HepG2 (cell line): ENCODE data around the gene NAGS. TPM values are rescaled to one million over a fixed set of nuclear protein-coding genes. Genes with fewer than 3 reads are reported as not detected.
A peak's percentile ranks its signal among the peaks of the same experiment; 100 is the strongest.

Source experiments
- GMEB1 ChIP-seq: sonication (generic); formaldehyde crosslinking; IDR thresholded peaks from 2 replicates; pipeline ENCODE4 v1.5.1; 2020; ENCODE audit warnings: missing genetic modification reagents, mild to moderate bottlenecking, borderline replicate concordance
- HNF1A ChIP-seq, 2 experiments: sonication (generic) in 1 of 2; formaldehyde crosslinking in 1 of 2; IDR thresholded peaks; 2 replicates each; pipeline versions ENCODE4 v1.4.0 to v1.6.1; 2016 to 2020; ENCODE audit warnings: borderline replicate concordance in 1 of 2, low read depth in 1 of 2, mild to moderate bottlenecking in 1 of 2, missing genetic modification reagents in 1 of 2
- KDM3A ChIP-seq: IDR thresholded peaks from 2 replicates; pipeline ENCODE4 v1.6.1; 2018; ENCODE audit warnings: low read depth, missing compliant biosample characterization
- MTF2 ChIP-seq: sonication (generic); formaldehyde crosslinking; IDR thresholded peaks from 2 replicates; pipeline ENCODE4 v1.5.0; 2020; ENCODE audit warnings: missing genetic modification reagents, borderline replicate concordance
- RFX3 ChIP-seq: IDR thresholded peaks from 2 replicates; pipeline ENCODE4 v1.6.1; 2016; ENCODE audit warnings: missing biosample characterization, missing genetic modification reagents
- SALL2 ChIP-seq: sonication (generic); formaldehyde crosslinking; IDR thresholded peaks from 2 replicates; pipeline ENCODE4 v1.8.1; 2023; ENCODE audit warnings: mild to moderate bottlenecking, missing genetic modification reagents, inconsistent platforms
- SP1 ChIP-seq, 2 experiments: fragments of 450-650 bp in 1 of 2; sonication (generic) in 1 of 2; formaldehyde crosslinking in 1 of 2; IDR thresholded peaks; 2 replicates each; pipeline versions ENCODE4 v1.4.0 to v1.6.1; 2016 to 2020; ENCODE audit warnings: missing genetic modification reagents in 1 of 2
- TCF12 ChIP-seq, 2 experiments: fragments of 450-650 bp in 1 of 2; sonication (generic) in 1 of 2; formaldehyde crosslinking in 1 of 2; IDR thresholded peaks; 2 replicates each; pipeline versions ENCODE4 v1.6.1 to v1.8.0; 2017 to 2022; ENCODE audit warnings: antibody characterized with exemption in 1 of 2, mild to moderate bottlenecking in 1 of 2, missing genetic modification reagents in 1 of 2, moderate library complexity in 1 of 2
- YY1 ChIP-seq: IDR thresholded peaks from 2 replicates; pipeline ENCODE4 v1.6.1; 2011; ENCODE audit warnings: low read length, low read depth, moderate library complexity, mild to moderate bottlenecking; ENCODE audit not compliant: insufficient read depth, insufficient replicate concordance
- ZBTB3 ChIP-seq: sonication (generic); formaldehyde crosslinking; IDR thresholded peaks from 2 replicates; pipeline ENCODE4 v1.4.0; 2020; ENCODE audit warnings: low read depth, mild to moderate bottlenecking, moderate library complexity, missing genetic modification reagents, borderline replicate concordance
- ZNF256 ChIP-seq: sonication (generic); formaldehyde crosslinking; conservative IDR thresholded peaks from 2 replicates; pipeline ENCODE4 v1.4.0; 2020; ENCODE audit warnings: missing genetic modification reagents
- ZNF264 ChIP-seq: sonication (generic); formaldehyde crosslinking; IDR thresholded peaks from 2 replicates; pipeline ENCODE4 v1.4.0; 2020; ENCODE audit warnings: missing genetic modification reagents
- ZNF34 ChIP-seq: sonication (generic); formaldehyde crosslinking; IDR thresholded peaks from 2 replicates; pipeline ENCODE4 v1.4.0; 2020; ENCODE audit warnings: mild to moderate bottlenecking, missing genetic modification reagents, borderline replicate concordance
- ZNF343 ChIP-seq: sonication (generic); formaldehyde crosslinking; IDR thresholded peaks from 2 replicates; pipeline ENCODE4 v1.4.0; 2020; ENCODE audit warnings: mild to moderate bottlenecking, missing genetic modification reagents
- ZNF556 ChIP-seq: sonication (generic); formaldehyde crosslinking; IDR thresholded peaks from 2 replicates; pipeline ENCODE4 v1.4.0; 2020; ENCODE audit warnings: mild to moderate bottlenecking, missing genetic modification reagents, borderline replicate concordance
- polyA plus RNA-seq, 8 experiments: library from polyadenylated mRNA; depleted of rRNA in 3 of 8; stranded (reverse) in 7 of 8; unstranded in 1 of 8; fragments of >200 nt; fragmentation: Illumina TruSeq in 4 of 8; extraction: Trizol in 4 of 8; gene quantifications; 2 replicates each; pipeline versions ENCODE4 v1.2.1 to v1.2.3, GENCODE V29; 2011 to 2016; ENCODE audit warnings: low read depth in 4 of 8, missing spikeins in 1 of 8, mixed read lengths in 1 of 8; ENCODE audit not compliant: insufficient read depth in 1 of 8
- total RNA-seq, 5 experiments: library from RNA; depleted of rRNA; stranded (reverse); fragments of >200 nt; fragmentation: Illumina TruSeq; extraction: Trizol; gene quantifications; 2 replicates each; pipeline ENCODE4 v1.2.3, GENCODE V29; 2016; ENCODE audit warnings: low read depth in 1 of 5
- TF ChIP-seq, protein P1 (sequence below): sonication (generic); formaldehyde crosslinking; IDR thresholded peaks from 2 replicates; pipeline ENCODE4 v1.4.0; 2020; ENCODE audit warnings: missing genetic modification reagents

NAGS gene
- total and polyA plus RNA-seq, 2 of the 13 experiments (the other 11 are each of a cell fraction or from before 2014, with no cell fraction given), result 4.3 to 5.1 TPM

- TF ChIP-seq KDM3A (0 out of 2 replicates have a peak, but pooled peaks have one; percentile 57), ZNF343 (CRISPR knock-in tag) (0 out of 2 replicates have a peak, but pooled peaks have one; percentile 24), ZNF34 (CRISPR knock-in tag) (0 out of 2 replicates have a peak, but pooled peaks have one; percentile 80), ZBTB3 (CRISPR knock-in tag) (no peak), HNF1A (IDR thresholded peaks at IDR 0.05; ENCODE audit: low read depth) (0 out of 2 replicates have a peak, but pooled peaks have one; percentile 15), HNF1A (CRISPR knock-in tag; IDR thresholded peaks at IDR 0.05; ENCODE audit: borderline replicate concordance) (no peak), ZNF556 (CRISPR knock-in tag) (peak; percentile 2; the same call in 1 of the 2 replicates), TCF12 (IDR thresholded peaks at IDR 0.05) (no peak), TCF12 (CRISPR knock-in tag; IDR thresholded peaks at IDR 0.05) (no peak; the same call in 1 of the 2 replicates), ZNF256 (CRISPR knock-in tag) (no peak), SALL2 (no peak), GMEB1 (CRISPR knock-in tag) (peak; percentile 3; the same call in 1 of the 2 replicates), YY1 (peak; percentile 51), SP1 (IDR thresholded peaks at IDR 0.05) (no peak), SP1 (CRISPR knock-in tag; IDR thresholded peaks at IDR 0.05) (peak; percentile 30; the same call in 1 of the 2 replicates), RFX3 (CRISPR knock-in tag) (peak; percentile 71), ZNF264 (CRISPR knock-in tag) (no peak), MTF2 (CRISPR knock-in tag) (peak; percentile 62; the same call in 1 of the 2 replicates)
- TF ChIP-seq, protein P1, sequence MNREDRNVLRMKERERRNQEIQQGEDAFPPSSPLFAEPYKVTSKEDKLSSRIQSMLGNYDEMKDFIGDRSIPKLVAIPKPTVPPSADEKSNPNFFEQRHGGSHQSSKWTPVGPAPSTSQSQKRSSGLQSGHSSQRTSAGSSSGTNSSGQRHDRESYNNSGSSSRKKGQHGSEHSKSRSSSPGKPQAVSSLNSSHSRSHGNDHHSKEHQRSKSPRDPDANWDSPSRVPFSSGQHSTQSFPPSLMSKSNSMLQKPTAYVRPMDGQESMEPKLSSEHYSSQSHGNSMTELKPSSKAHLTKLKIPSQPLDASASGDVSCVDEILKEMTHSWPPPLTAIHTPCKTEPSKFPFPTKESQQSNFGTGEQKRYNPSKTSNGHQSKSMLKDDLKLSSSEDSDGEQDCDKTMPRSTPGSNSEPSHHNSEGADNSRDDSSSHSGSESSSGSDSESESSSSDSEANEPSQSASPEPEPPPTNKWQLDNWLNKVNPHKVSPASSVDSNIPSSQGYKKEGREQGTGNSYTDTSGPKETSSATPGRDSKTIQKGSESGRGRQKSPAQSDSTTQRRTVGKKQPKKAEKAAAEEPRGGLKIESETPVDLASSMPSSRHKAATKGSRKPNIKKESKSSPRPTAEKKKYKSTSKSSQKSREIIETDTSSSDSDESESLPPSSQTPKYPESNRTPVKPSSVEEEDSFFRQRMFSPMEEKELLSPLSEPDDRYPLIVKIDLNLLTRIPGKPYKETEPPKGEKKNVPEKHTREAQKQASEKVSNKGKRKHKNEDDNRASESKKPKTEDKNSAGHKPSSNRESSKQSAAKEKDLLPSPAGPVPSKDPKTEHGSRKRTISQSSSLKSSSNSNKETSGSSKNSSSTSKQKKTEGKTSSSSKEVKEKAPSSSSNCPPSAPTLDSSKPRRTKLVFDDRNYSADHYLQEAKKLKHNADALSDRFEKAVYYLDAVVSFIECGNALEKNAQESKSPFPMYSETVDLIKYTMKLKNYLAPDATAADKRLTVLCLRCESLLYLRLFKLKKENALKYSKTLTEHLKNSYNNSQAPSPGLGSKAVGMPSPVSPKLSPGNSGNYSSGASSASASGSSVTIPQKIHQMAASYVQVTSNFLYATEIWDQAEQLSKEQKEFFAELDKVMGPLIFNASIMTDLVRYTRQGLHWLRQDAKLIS, result no peak
These were observed at the start of gene NAGS (continued) for GRCh38 chr17:44004077-44004760.
